Spleen (tissue), 11 donors: ENCODE results near the gene ZMAT3. TPM values are rescaled to one million over a fixed set of nuclear protein-coding genes. Genes with fewer than 3 reads are reported as not detected.
A peak's percentile ranks its signal among the peaks of the same experiment; 100 is the strongest.
"Not testable (repeated sequence)": the region's sequence is repeated elsewhere in the genome, so short reads cannot be mapped to it uniquely, and the experiment has no call there.

ENCODE experiments used
- DNase-seq: peaks from one replicate; pipeline ENCODE4 v3.0.0-alpha.2; 2020
- H3K27ac ChIP-seq, 8 donors: fragments of 200-600 bp; sonication (generic) in 7 of 8; 1 replicate in 4 of 8; 2 replicates in 4 of 8; pipeline versions ENCODE4 v1.5.0 to v1.8.0; 2016 to 2021; ENCODE audit warnings: inconsistent platforms in 4 of 8, mild to moderate bottlenecking in 4 of 8, moderate library complexity in 1 of 8
- H3K27me3 ChIP-seq, 7 donors: fragments of 200-600 bp; sonication (generic) in 6 of 7; replicated peaks in 1 of 7; 1 replicate in 4 of 7; 2 replicates in 3 of 7; pipeline versions ENCODE4 v1.5.0 to v1.8.0; 2016 to 2021; ENCODE audit warnings: inconsistent platforms in 3 of 7, mild to moderate bottlenecking in 1 of 7
- H3K36me3 ChIP-seq, 6 donors: fragments of 200-600 bp; sonication (generic) in 5 of 6; 1 replicate in 4 of 6; 2 replicates in 2 of 6; pipeline versions ENCODE4 v1.5.0 to v1.8.0; 2016 to 2021; ENCODE audit warnings: inconsistent platforms in 2 of 6
- H3K4me1 ChIP-seq, 6 donors: fragments of 200-600 bp; sonication (generic) in 5 of 6; 1 replicate in 3 of 6; 2 replicates in 3 of 6; pipeline versions ENCODE4 v1.5.0 to v1.8.0; 2016 to 2021; ENCODE audit warnings: inconsistent platforms in 3 of 6
- H3K4me3 ChIP-seq, 8 donors: fragments of 200-600 bp; sonication (generic) in 7 of 8; 1 replicate in 4 of 8; 2 replicates in 4 of 8; pipeline versions ENCODE4 v1.5.0 to v1.8.0; 2016 to 2021; ENCODE audit warnings: inconsistent platforms in 4 of 8, mild to moderate bottlenecking in 4 of 8, moderate library complexity in 2 of 8
- H3K9me3 ChIP-seq, 8 donors: fragments of 200-600 bp; sonication (generic) in 7 of 8; 1 replicate in 4 of 8; 2 replicates in 4 of 8; pipeline versions ENCODE4 v1.5.0 to v1.8.0; 2016 to 2021; ENCODE audit warnings: inconsistent platforms in 4 of 8
- CTCF ChIP-seq, 11 experiments: fragments of 200-600 bp in 7 of 11; fragments of 450-650 bp in 4 of 11; sonication (generic) in 4 of 11; IDR thresholded peaks in 8 of 11; conservative IDR thresholded peaks in 3 of 11; 1 replicate in 7 of 11; 2 replicates in 4 of 11; pipeline versions ENCODE4 v1.4.0 to v1.8.0; 2016 to 2021; ENCODE audit warnings: antibody characterized with exemption in 11 of 11, inconsistent platforms in 4 of 11, mild to moderate bottlenecking in 1 of 11
- POLR2A ChIP-seq, 3 donors: fragments of 450-650 bp; IDR thresholded peaks; one replicate each; pipeline ENCODE4 v1.5.1; 2017; ENCODE audit warnings: antibody characterized with exemption in 3 of 3, mild to moderate bottlenecking in 1 of 3
- POLR2AphosphoS5 ChIP-seq, 3 donors: sonication (generic); formaldehyde crosslinking; IDR thresholded peaks; one replicate each; pipeline ENCODE4 v1.5.1; 2017; ENCODE audit warnings: antibody characterized with exemption in 3 of 3
- WGBS, 5 donors: extraction: QIAGEN DNeasy Blood & Tissue Kit in 3 of 5; methylation state at CpG; one replicate each; pipeline versions ENCODE4 v1.1.5 to v1.1.7; 2013 to 2018; 5-methylcytosine and 5-hydroxymethylcytosine counted together
- intact Hi-C: fragments of 100-400 bp; cut with DNase I; formaldehyde crosslinking; loops from one replicate; pipeline ENCODE4 v1.15.0; 2023; ENCODE audit warnings: low total_unique reads
- polyA plus RNA-seq, 3 donors: library from polyadenylated mRNA; stranded (reverse); fragments of 200-250 nt; gene quantifications; one replicate each; pipeline ENCODE4 v1.2.1, GENCODE V29; 2013
- total RNA-seq, 7 donors: library from RNA; depleted of rRNA in 3 of 7; stranded (reverse); fragments of >200 nt in 3 of 7; fragmentation: NEBNext Ultra II Directional in 4 of 7; extraction: Animal tissue kit (Norgen Biotek cat#: 25700) in 4 of 7; gene quantifications; one replicate each; pipeline versions ENCODE4 v1.1.0 to v1.2.1, GENCODE V29; 2016 to 2021
- donor health status: healthy with polysubstance abuse.
- donor health status: DM: no; HTN: no; CAD: no; lungs with moderate emphysema.
- donor health status: DM: no; HTN: no; CAD: no.
- donor health status: Bipolar disorder and iron deficiency.
- donor health status: healthy.
- donor health status: DM: no; HTN: no; CAD: no.
- donor health status: DM: yes; HTN: yes; CAD: no.

The ZMAT3 gene
- total and polyA plus RNA-seq, 10 donors: 2.1 to 29.7 (median 17.1) TPM

DNA sequence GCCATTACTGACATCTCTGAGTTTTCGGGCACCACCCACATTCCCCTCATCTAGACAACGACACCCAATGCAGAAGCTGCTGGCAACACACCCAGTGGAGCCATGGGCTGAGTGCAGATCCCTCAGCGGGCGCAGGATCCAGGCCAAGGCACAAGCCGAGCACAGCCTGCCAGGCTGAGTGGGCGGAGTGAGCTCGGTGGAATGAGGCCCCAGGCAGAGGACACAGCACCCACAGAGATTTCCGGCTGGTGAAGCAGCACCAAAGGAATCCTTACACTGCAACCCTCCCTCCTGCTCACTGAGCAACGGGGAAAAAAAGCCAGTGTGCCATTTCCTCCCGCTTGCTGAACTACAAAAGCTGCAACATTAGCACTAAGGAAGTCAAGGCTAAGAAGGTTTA is 34.3 kb downstream of the ZMAT3 start:
- intact Hi-C loops: no loop called here
- TF ChIP-seq POLR2A (IDR thresholded peaks at IDR 0.05): no peak
- no peak for TF ChIP-seq CTCF (IDR thresholded peaks at IDR 0.05 in 8 of 11, conservative IDR thresholded peaks at IDR 0.05 in 3 of 11)
- TF ChIP-seq POLR2AphosphoS5 (IDR thresholded peaks at IDR 0.05): peak; percentile 34 to 70 (median 57)
- 47 to 87% (median 71%) methylated on average over 10 of the region's 10 CpGs for WGBS, 5 donors
- peaks cover 0 to 34% (median 15%) of the 10 kb centered on the region in 6 donors for H3K4me1 ChIP-seq
- peaks cover 0 to 8% (median 0%) of the 10 kb centered on the region in 6 donors for H3K36me3 ChIP-seq
- H3K4me3 ChIP-seq: no peak overlapping the region
- DNase-seq: peak; percentile 78
- no peaks in the 10 kb centered on the region for H3K9me3 ChIP-seq
- peak overlapping the region in 4 of 8 donors; percentile 31 to 57 (median 33) for H3K27ac ChIP-seq
- no peaks in the 10 kb centered on the region for H3K27me3 ChIP-seq

GRCh38 chr3:179036626-179037300 is 34.8 kb downstream of the ZMAT3 start:
- H3K9me3 ChIP-seq: no peaks in the 10 kb centered on the region
- no peak for TF ChIP-seq CTCF (IDR thresholded peaks at IDR 0.05 in 8 of 11, conservative IDR thresholded peaks at IDR 0.05 in 3 of 11)
- no peak for TF ChIP-seq POLR2A (IDR thresholded peaks at IDR 0.05)
- no peak for TF ChIP-seq POLR2AphosphoS5 (IDR thresholded peaks at IDR 0.05)
- intact Hi-C loops: no loop called here
- peak overlapping the region in 4 of 8 donors; percentile 31 to 57 (median 33) for H3K27ac ChIP-seq
- no peaks in the 10 kb centered on the region for H3K27me3 ChIP-seq
- WGBS, 5 donors: 91 to 96% (median 94%) methylated on average over 10 of the region's 10 CpGs
- peaks cover 0 to 8% (median 0%) of the 10 kb centered on the region in 6 donors for H3K36me3 ChIP-seq
- peaks cover 0 to 34% (median 15%) of the 10 kb centered on the region in 6 donors for H3K4me1 ChIP-seq
- no peak for DNase-seq
- H3K4me3 ChIP-seq: no peak overlapping the region

DNA sequence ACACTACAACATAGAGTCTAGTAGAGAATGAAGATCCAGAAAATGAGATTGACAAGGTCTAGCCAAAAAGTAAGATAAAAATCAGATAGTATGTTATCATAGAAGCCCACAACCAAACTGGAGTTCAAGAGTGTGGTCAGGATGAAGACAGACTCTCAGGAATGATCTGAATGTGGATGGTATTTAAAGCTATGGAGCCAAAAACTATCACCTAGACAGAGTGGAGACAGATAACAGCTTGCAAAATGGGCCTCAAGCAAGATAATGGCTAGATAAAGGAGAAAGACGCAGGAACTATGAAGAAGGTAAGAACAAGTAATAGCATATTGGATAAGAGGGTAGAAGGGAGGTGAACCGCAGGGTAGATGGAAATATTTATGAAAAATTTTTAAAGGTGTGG is 35.4 kb downstream of the ZMAT3 start:
- WGBS, 5 donors: 94 to 99% (median 98%) methylated on average over 2 of the region's 2 CpGs
- Histone ChIP-seq H3K27ac (no peak overlapping the region), H3K27me3 (no peaks in the 10 kb centered on the region), H3K36me3 (peaks cover 0 to 8% (median 0%) of the 10 kb centered on the region in 6 donors), H3K4me3 (no peak overlapping the region), H3K9me3 (no peaks in the 10 kb centered on the region), H3K4me1 (peaks cover 0 to 34% (median 15%) of the 10 kb centered on the region in 6 donors)
- TF ChIP-seq CTCF (IDR thresholded peaks at IDR 0.05 in 8 of 11, conservative IDR thresholded peaks at IDR 0.05 in 3 of 11) (no peak), POLR2A (IDR thresholded peaks at IDR 0.05) (no peak), POLR2AphosphoS5 (IDR thresholded peaks at IDR 0.05) (no peak)
- no peak for DNase-seq
- intact Hi-C loops: no loop called here

- 85 to 91% (median 89%) methylated on average over 3 of the region's 3 CpGs for WGBS, 5 donors
- Histone ChIP-seq H3K27ac (no peak overlapping the region), H3K36me3 (peaks cover 0 to 16% (median 0%) of the 10 kb centered on the region in 6 donors), H3K4me1 (peaks cover 0 to 34% (median 15%) of the 10 kb centered on the region in 6 donors), H3K9me3 (no peaks in the 10 kb centered on the region), H3K4me3 (no peak overlapping the region), H3K27me3 (no peaks in the 10 kb centered on the region)
- TF ChIP-seq POLR2A (IDR thresholded peaks at IDR 0.05): no peak
- no peak for TF ChIP-seq CTCF (IDR thresholded peaks at IDR 0.05 in 8 of 11, conservative IDR thresholded peaks at IDR 0.05 in 3 of 11)
- TF ChIP-seq POLR2AphosphoS5 (IDR thresholded peaks at IDR 0.05): no peak
- DNase-seq: no peak
- intact Hi-C loops: no loop called here
Observed at GRCh38 chr3:179035232-179035631, 36.4 kb downstream of the ZMAT3 start.

- WGBS, 5 donors: 27 to 80% (median 45%) methylated on average over 5 of the region's 5 CpGs
- peaks cover 0 to 14% (median 0%) of the 10 kb centered on the region in 6 donors for H3K36me3 ChIP-seq
- H3K9me3 ChIP-seq, intact Hi-C loops, H3K4me3 ChIP-seq, DNase-seq, H3K27me3 ChIP-seq: not testable (repeated sequence)
- H3K27ac ChIP-seq: peak overlapping the region in 5 of 8 donors; percentile 13 to 33 (median 18)
- peaks cover 0 to 21% (median 12%) of the 10 kb centered on the region in 6 donors for H3K4me1 ChIP-seq
Observed at GRCh38 chr3:179033304-179033657, 38.3 kb downstream of the ZMAT3 start.

DNA sequence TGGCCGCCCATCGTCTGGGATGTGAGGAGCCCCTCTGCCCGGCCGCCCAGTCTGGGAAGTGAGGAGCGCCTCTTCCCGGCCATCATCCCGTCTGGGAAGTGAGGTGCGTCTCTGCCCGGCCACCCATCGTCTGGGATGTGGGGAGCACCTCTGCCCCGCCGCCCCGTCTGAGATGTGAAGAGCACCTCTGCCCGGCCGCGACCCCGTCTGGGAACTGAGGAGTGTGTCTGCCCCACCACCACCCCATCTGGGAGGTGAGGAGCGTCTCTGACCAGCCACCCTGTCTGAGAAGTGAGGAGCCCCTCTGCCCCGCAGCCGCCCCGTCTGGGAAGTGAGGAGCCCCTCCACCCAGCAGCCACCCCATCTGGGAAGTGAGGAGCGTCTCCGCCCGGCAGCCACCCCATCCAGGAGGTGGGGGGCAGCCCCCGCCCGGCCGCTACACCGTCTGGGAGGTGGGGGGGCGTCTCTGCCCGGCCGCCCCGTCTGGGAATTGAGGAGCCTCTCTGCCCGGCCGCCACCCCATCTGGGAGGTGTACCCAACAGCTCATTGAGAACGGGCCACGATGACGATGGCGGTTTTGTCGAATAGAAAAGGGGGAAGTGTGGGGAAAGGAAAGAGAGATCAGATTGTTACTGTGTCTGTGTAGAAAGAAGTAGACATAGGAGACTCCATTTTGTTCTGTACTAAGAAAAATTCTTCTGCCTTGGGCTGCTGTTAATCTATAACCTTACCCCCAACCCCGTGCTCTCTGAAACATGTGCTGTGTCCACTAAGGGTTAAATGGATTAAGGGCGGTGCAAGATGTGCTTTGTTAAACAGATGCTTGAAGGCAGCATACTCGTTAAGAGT is 38.9 kb downstream of the ZMAT3 start:
- H3K4me1 ChIP-seq: peaks cover 0 to 15% (median 9%) of the 10 kb centered on the region in 6 donors
- H3K9me3 ChIP-seq, H3K27ac ChIP-seq, DNase-seq, H3K4me3 ChIP-seq, H3K27me3 ChIP-seq, intact Hi-C loops: not testable (repeated sequence)
- peaks cover 0 to 16% (median 0%) of the 10 kb centered on the region in 6 donors for H3K36me3 ChIP-seq
- WGBS, 5 donors: 77 to 92% (median 84%) methylated on average over 34 to 41 of the region's 42 CpGs
